Measurements from ENCODE around the gene BAZ1B.
A peak's percentile ranks its signal among the peaks of the same experiment; 100 is the strongest.

The BAZ1B gene

GRCh38 chr7:73557397-73558257 lies 35.5 kb upstream of the BAZ1B start, which contains the start of gene BCL7B:
BCL7B (minus strand) TSS chr7:73557690; CDS start chr7:73557578, 112 bp downstream.
- Histone ChIP-seq H3K9me2 (replicated peaks; ENCODE audit: insufficient read depth, low read length) (no peaks in the 10 kb centered on the region), H3F3A (ENCODE audit: insufficient read depth) (no peaks in the 10 kb centered on the region), H4K20me1 (ENCODE audit: low read depth, low read length) (no peaks in the 10 kb centered on the region; the same call in 1 of the 2 replicates), H3K4me3 (ENCODE audit: insufficient read depth, low read length, poor library complexity, severe bottlenecking) (peak within 1 kb of the TSS; percentile 91), H3K4me2 (ENCODE audit: low read depth, low read length, poor library complexity, severe bottlenecking) (peak within 1 kb of the TSS; percentile 75), H3K9me3 (ENCODE audit: insufficient read depth, low read length) (no peaks in the 10 kb centered on the region), H3K36me3 (ENCODE audit: low read length) (no peaks in the 10 kb centered on the region), H3K9ac (ENCODE audit: low read length) (peak within 1 kb of the TSS; percentile 79), H3K27ac (ENCODE audit: low read depth, low read length) (peak within 1 kb of the TSS; percentile 85), H3K79me2 (ENCODE audit: insufficient read depth, low read length) (peaks cover 44% of the 10 kb centered on the region), H3K27me3 (ENCODE audit: low read length) (no peaks in the 10 kb centered on the region), H2AFZ (ENCODE audit: low read depth, low read length, severe bottlenecking) (peak within 1 kb of the TSS; percentile 99)
- TF ChIP-seq EZH2phosphoT487 (conservative IDR thresholded peaks at IDR 0.05; ENCODE audit: low read length) (no peak), CTCF (IDR thresholded peaks at IDR 0.05; ENCODE audit: insufficient read depth, low read length, poor library complexity, severe bottlenecking) (no peak)

GRCh38 chr7:73557108-73557396 lies 35.0 kb upstream of the BAZ1B start:
- Histone ChIP-seq H3K27me3 (ENCODE audit: low read length) (no peaks in the 10 kb centered on the region), H3K9me3 (ENCODE audit: insufficient read depth, low read length) (no peaks in the 10 kb centered on the region), H3K9me2 (replicated peaks; ENCODE audit: insufficient read depth, low read length) (no peaks in the 10 kb centered on the region), H3F3A (ENCODE audit: insufficient read depth) (no peaks in the 10 kb centered on the region), H2AFZ (ENCODE audit: low read depth, low read length, severe bottlenecking) (peak overlapping the region; percentile 76), H3K27ac (ENCODE audit: low read depth, low read length) (peak overlapping the region; percentile 85), H3K9ac (ENCODE audit: low read length) (peak overlapping the region; percentile 79), H4K20me1 (ENCODE audit: low read depth, low read length) (no peaks in the 10 kb centered on the region; the same call in 1 of the 2 replicates), H3K36me3 (ENCODE audit: low read length) (no peaks in the 10 kb centered on the region), H3K4me3 (ENCODE audit: insufficient read depth, low read length, poor library complexity, severe bottlenecking) (peak overlapping the region; percentile 91), H3K4me2 (ENCODE audit: low read depth, low read length, poor library complexity, severe bottlenecking) (peak overlapping the region; percentile 75), H3K79me2 (ENCODE audit: insufficient read depth, low read length) (peaks cover 50% of the 10 kb centered on the region)
- TF ChIP-seq CTCF (IDR thresholded peaks at IDR 0.05; ENCODE audit: insufficient read depth, low read length, poor library complexity, severe bottlenecking) (no peak), EZH2phosphoT487 (conservative IDR thresholded peaks at IDR 0.05; ENCODE audit: low read length) (no peak)

- Histone ChIP-seq H3K4me3 (ENCODE audit: insufficient read depth, low read length, poor library complexity, severe bottlenecking) (peak overlapping the region; percentile 91), H3K9me2 (replicated peaks; ENCODE audit: insufficient read depth, low read length) (no peaks in the 10 kb centered on the region), H3F3A (ENCODE audit: insufficient read depth) (no peaks in the 10 kb centered on the region), H3K27me3 (ENCODE audit: low read length) (no peaks in the 10 kb centered on the region), H3K36me3 (ENCODE audit: low read length) (no peaks in the 10 kb centered on the region), H4K20me1 (ENCODE audit: low read depth, low read length) (no peaks in the 10 kb centered on the region; the same call in 1 of the 2 replicates), H3K79me2 (ENCODE audit: insufficient read depth, low read length) (peaks cover 53% of the 10 kb centered on the region), H3K9ac (ENCODE audit: low read length) (peak overlapping the region; percentile 79), H3K27ac (ENCODE audit: low read depth, low read length) (peak overlapping the region; percentile 41), H3K9me3 (ENCODE audit: insufficient read depth, low read length) (no peaks in the 10 kb centered on the region), H3K4me2 (ENCODE audit: low read depth, low read length, poor library complexity, severe bottlenecking) (peak overlapping the region; percentile 75), H2AFZ (ENCODE audit: low read depth, low read length, severe bottlenecking) (peak overlapping the region; percentile 17)
- TF ChIP-seq EZH2phosphoT487 (conservative IDR thresholded peaks at IDR 0.05; ENCODE audit: low read length), result no peak
- no peak for TF ChIP-seq CTCF (IDR thresholded peaks at IDR 0.05; ENCODE audit: insufficient read depth, low read length, poor library complexity, severe bottlenecking)
Observed at GRCh38 chr7:73556208-73557107, 34.4 kb upstream of the BAZ1B start.

Measured in SU-DHL-6 (cell line).